T47D (cell line): Measurements from ENCODE around the gene NPAS1.
"Not testable (repeated sequence)": the region's sequence is repeated elsewhere in the genome, so short reads cannot be mapped to it uniquely, and the experiment has no call there.

Experiments used
- DNase-seq, 2 experiments: peaks; one replicate each; pipeline versions ENCODE4 v3.0.0 to v3.0.0-alpha.2; 2011 to 2012; ENCODE audit warnings: low read depth in 1 of 2, low spot score in 1 of 2
- JUND ChIP-seq: IDR thresholded peaks from 2 replicates; pipeline ENCODE4 v1.6.1; 2012; ENCODE audit warnings: low read depth
- in situ Hi-C: cut with HindIII; loops from 2 replicates; pipeline ENCODE4 v1.10.0; 2016; ENCODE audit warnings: low sequenced_read_pairs, low pct_unique_long_range_greater_than_20kb

The NPAS1 gene

GRCh38 chr19:46998445-46999125 lies 21.1 kb upstream of the NPAS1 start:
- in situ Hi-C loops: no loop called here
- TF ChIP-seq JUND: no peak
- no peak for DNase-seq

GRCh38 chr19:46999377-46999776 lies 20.3 kb upstream of the NPAS1 start:
- in situ Hi-C loops: no loop called here
- DNase-seq: no peak

GRCh38 chr19:46999878-47000277 lies 19.8 kb upstream of the NPAS1 start:
- in situ Hi-C loops: no loop called here
- TF ChIP-seq JUND: no peak
- DNase-seq: no peak

More at GRCh38 chr19:46999377-46999776, 20.3 kb upstream of the NPAS1 start:
- TF ChIP-seq JUND: no peak

GRCh38 chr19:47000373-47000772 lies 19.3 kb upstream of the NPAS1 start:
- in situ Hi-C loops: no loop called here
- no peak for TF ChIP-seq JUND
- DNase-seq: no peak

- in situ Hi-C loops: no loop called here
- no peak for TF ChIP-seq JUND
- DNase-seq: no peak
Observed at GRCh38 chr19:47001584-47001983, 18.1 kb upstream of the NPAS1 start.

GRCh38 chr19:47002106-47002766 lies 17.4 kb upstream of the NPAS1 start:
- in situ Hi-C loops: no loop called here
- DNase-seq: no peak
- no peak for TF ChIP-seq JUND

DNA sequence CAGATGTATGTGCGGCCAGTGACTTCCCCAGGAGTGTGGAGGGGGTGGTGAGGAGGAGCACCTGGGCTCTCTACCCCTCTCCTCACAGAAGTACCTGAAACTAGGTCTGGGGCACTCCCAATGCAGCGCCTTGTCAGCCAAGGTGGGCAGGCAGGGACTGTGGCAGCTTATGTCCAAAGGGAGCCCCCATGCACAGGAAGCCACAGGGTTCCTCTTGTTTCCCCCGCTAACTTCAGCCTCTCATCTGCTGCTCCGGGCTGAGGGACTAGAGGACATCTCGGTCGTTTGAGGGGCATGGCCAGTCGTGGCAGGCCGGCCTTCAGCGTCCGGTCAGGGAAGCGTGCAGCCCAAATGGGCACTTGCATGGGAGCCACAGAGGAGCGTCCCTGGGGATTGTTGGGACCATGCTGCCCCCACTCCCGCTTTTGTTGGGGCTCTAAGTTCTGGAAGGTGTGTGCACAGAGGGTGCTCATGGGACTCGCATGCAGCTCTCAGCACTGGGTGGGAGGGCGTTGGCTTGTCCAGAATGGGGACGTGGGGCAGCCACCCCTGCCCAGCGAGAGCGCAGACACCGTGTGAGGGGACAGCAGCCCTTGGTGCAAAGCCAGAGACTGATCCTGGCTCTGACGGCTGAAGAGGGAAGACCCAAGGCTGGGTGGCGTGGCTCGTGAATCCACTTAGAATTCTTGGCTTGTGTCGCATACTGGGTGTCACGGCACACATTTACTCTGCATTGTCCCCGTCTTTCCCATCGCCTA lies 16.6 kb upstream of the NPAS1 start:
- no peak for DNase-seq
- in situ Hi-C loops: no loop called here
- no peak for TF ChIP-seq JUND

DNA sequence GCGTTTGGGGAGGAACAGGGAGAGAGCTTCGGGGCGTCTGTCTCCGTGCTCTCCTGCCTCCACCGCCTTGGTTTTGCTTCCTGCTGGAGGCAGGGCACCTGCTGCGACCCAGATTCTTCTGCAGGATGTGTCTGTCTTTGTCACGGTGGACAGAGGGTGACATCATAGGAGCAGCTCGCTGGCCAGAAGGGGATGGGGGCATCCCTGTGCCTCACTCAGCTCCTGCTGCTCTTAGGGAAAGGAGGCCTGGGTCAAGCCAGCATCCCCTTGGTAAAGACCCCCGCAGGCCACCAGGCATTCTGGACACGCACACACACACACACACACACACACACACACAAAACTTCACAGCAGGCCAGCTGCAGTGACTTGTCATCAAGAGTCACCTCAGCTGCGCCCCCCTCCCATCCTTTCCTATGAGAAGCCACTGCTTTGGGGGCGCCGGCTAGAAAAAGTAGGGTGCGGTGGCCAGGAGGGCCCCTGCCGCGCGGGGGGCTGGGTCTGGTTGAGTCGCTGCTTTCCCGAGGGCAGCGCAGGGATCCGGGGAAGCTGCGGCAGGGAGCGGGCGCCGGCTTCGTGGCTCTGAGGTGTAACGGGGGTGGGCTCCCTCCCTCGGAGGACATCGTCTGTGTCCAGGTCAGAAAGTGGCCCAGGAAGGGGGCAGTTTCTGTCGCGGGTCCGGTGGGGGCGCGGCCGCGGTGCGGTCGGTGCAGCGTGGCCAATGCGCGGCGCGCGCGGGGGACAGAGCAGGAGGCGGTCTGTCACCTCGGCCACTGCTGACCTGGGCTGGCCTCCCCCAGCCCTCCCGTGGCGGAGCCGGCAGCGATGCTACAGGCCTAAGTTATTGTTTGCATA lies 15.8 kb upstream of the NPAS1 start:
- in situ Hi-C loops: no loop called here
- TF ChIP-seq JUND: no peak
- DNase-seq: no peak

DNA sequence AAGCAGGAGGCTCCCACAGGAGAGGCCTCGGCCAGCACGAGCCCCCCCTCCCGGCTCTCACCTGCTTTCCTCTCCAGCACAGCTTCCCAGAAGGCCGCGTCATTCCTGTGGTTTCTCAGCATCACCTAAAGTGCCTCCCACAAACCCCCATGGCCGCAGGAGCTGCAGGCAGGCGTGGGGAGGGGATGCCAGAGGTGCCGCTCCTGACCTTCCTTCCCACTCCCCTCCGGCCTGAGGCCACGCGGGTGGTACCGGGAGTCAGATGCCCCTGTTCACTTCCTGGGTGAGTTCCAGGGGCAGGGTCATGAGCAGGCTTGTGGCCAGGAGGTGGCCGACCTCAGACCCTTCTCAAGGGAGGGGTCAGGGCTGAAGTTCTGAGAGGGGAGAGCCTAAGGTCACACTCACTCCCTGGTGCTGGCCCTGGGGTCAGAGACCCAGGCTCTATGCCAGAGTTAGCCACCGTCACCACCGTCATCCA lies 14.4 kb upstream of the NPAS1 start:
- DNase-seq: no peak
- in situ Hi-C loops: no loop called here
- no peak for TF ChIP-seq JUND

- TF ChIP-seq JUND: no peak
- in situ Hi-C loops: no loop called here
- peak; percentile 73 to 79 for DNase-seq
Observed at GRCh38 chr19:47005873-47006272, 13.8 kb upstream of the NPAS1 start.

- DNase-seq: no peak
- in situ Hi-C loops: no loop called here
- no peak for TF ChIP-seq JUND
Observed at GRCh38 chr19:47006496-47006895, 13.1 kb upstream of the NPAS1 start.

DNA sequence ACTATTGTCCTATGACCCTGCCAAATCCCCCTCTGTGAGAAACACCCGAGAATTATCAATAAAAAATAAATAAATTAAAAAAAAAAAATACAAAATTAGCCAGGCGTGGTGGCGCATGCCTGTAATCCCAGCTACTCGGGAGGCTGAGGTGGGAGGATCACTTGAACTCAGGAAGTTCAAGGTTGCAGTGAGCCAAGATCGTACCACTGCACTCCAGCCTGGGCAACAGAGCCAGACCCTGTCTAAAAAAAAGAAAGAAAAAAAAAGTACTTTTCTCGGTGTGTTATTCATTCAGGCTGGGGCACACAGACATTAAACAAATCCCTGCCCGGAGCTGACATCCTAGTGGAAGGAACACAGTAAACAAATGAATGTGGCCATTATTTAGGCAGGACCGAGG lies 9.1 kb upstream of the NPAS1 start:
- DNase-seq, in situ Hi-C loops: not testable (repeated sequence)
